A549 (cell line): ENCODE results near the gene COMMD10. TPM values are rescaled to one million over a fixed set of nuclear protein-coding genes. Genes with fewer than 3 reads are reported as not detected.
"Not testable (repeated sequence)": the region's sequence is repeated elsewhere in the genome, so short reads cannot be mapped to it uniquely, and the experiment has no call there.

Experiments
- ATAC-seq, 2 experiments: fragments of 200-7000 bp in 1 of 2; fragments of >200 bp in 1 of 2; cut with Nextera tagmentation in 1 of 2; cut with Tn5 transposase in 1 of 2; 3 replicates each; pipeline versions ENCODE4 v1.8.0 to v1.9.1; 2018 to 2020; ENCODE audit warnings: mild to moderate bottlenecking in 1 of 2, moderate library complexity in 1 of 2
- CTCF ChIA-PET: fragments of 300-600 bp; sonication (Branson Sonifier 250); formaldehyde crosslinking; extraction: SDS; loops from one replicate; lab custom pipeline; 2021; ENCODE audit warnings: antibody characterized with exemption, inconsistent platforms; lab: Yijun Ruan, JAX
- POLR2A ChIA-PET: fragments of 350-600 bp; formaldehyde crosslinking; extraction: SDS; loops from one replicate; lab custom pipeline; 2021; ENCODE audit warnings: antibody characterized with exemption, inconsistent platforms; lab: Yijun Ruan, JAX
- DNase-seq, 2 experiments: peaks; one replicate each; pipeline versions ENCODE4 v3.0.0 to v3.0.0-alpha.2; 2011 to 2016; ENCODE audit warnings: low read depth in 1 of 2, low spot score in 1 of 2
- FAIRE-seq: peaks from 2 replicates; lab custom pipeline; 2011; peaks lifted over from hg19 to GRCh38; lab: Jason Lieb, UNC
- H3K27ac ChIP-seq, 2 experiments: fragments of >200 bp; sonication (Bioruptor Twin); formaldehyde crosslinking; 3 replicates each; pipeline ENCODE4 v1.5.1; 2016 to 2017
- H3K4me1 ChIP-seq: fragments of >200 bp; sonication (Bioruptor Twin); formaldehyde crosslinking; 3 replicates; pipeline ENCODE4 v1.6.1; 2016
- H3K4me2 ChIP-seq: fragments of >200 bp; sonication (Bioruptor Twin); formaldehyde crosslinking; 3 replicates; pipeline ENCODE4 v1.6.1; 2016
- H3K4me3 ChIP-seq: fragments of >200 bp; sonication (Bioruptor Twin); formaldehyde crosslinking; 3 replicates; pipeline ENCODE4 v1.5.1; 2016
- H3K9me3 ChIP-seq: fragments of >200 bp; sonication (Bioruptor Twin); formaldehyde crosslinking; 3 replicates; pipeline ENCODE4 v1.6.1; 2016
- ATOH8 ChIP-seq: fragments of 250-450 bp; sonication (Bioruptor Pico); IDR thresholded peaks from 2 replicates; pipeline ENCODE4 v1.5.0; 2020; ENCODE audit warnings: low read depth, mild to moderate bottlenecking, moderate library complexity
- CBX8 ChIP-seq: fragments of 200-600 bp; sonication (generic); IDR thresholded peaks from 2 replicates; pipeline ENCODE4 v1.6.1; 2016
- CEBPB ChIP-seq, 2 experiments: fragments of >200 bp in 1 of 2; sonication (Bioruptor Twin) in 1 of 2; formaldehyde crosslinking in 1 of 2; IDR thresholded peaks; 2 replicates each; pipeline ENCODE4 v1.6.1; 2012 to 2016
- CHD4 ChIP-seq: fragments of 200-600 bp; sonication (generic); IDR thresholded peaks from 2 replicates; pipeline ENCODE4 v1.6.1; 2016; ENCODE audit warnings: antibody characterized with exemption, mild to moderate bottlenecking, borderline replicate concordance
- E2F6 ChIP-seq: IDR thresholded peaks from 2 replicates; pipeline ENCODE4 v1.6.1; 2012; ENCODE audit warnings: low read depth, borderline replicate concordance
- EHMT2 ChIP-seq: fragments of 200-600 bp; sonication (generic); IDR thresholded peaks from 2 replicates; pipeline ENCODE4 v1.6.1; 2016; ENCODE audit warnings: antibody characterized with exemption, low read depth, mild to moderate bottlenecking, moderate library complexity
- FOSB ChIP-seq: fragments of 250-450 bp; sonication (Bioruptor Pico); IDR thresholded peaks from 2 replicates; pipeline ENCODE4 v1.5.0; 2020; ENCODE audit warnings: mild to moderate bottlenecking, moderate library complexity
- GATA3 ChIP-seq: IDR thresholded peaks from 2 replicates; pipeline ENCODE4 v1.6.1; 2012; ENCODE audit warnings: borderline replicate concordance
- HES2 ChIP-seq: fragments of >200 bp; sonication (Bioruptor Twin); formaldehyde crosslinking; IDR thresholded peaks from 2 replicates; pipeline ENCODE4 v1.6.1; 2016
- HMGXB4 ChIP-seq: fragments of 250-450 bp; sonication (Bioruptor Pico); IDR thresholded peaks from 2 replicates; pipeline ENCODE4 v1.5.0; 2021; ENCODE audit warnings: mild to moderate bottlenecking, moderate library complexity, borderline replicate concordance
- HOXA7 ChIP-seq: fragments of 250-450 bp; sonication (Bioruptor Pico); IDR thresholded peaks from 2 replicates; pipeline ENCODE4 v1.5.0; 2020; ENCODE audit warnings: mild to moderate bottlenecking, moderate library complexity
- HOXB13 ChIP-seq: fragments of 250-450 bp; sonication (Bioruptor Pico); IDR thresholded peaks from 2 replicates; pipeline ENCODE4 v1.5.0; 2020; ENCODE audit warnings: low read depth, mild to moderate bottlenecking, moderate library complexity
- HOXB5 ChIP-seq: fragments of 250-450 bp; sonication (Bioruptor Pico); IDR thresholded peaks from 2 replicates; pipeline ENCODE4 v1.5.0; 2020; ENCODE audit warnings: mild to moderate bottlenecking, moderate library complexity
- MYC ChIP-seq: IDR thresholded peaks from 2 replicates; pipeline ENCODE4 v1.6.1; 2012; ENCODE audit warnings: mild to moderate bottlenecking, inconsistent platforms, low read length, improper control_type of control experiment, borderline replicate concordance
- PHF8 ChIP-seq: fragments of 200-600 bp; sonication (generic); IDR thresholded peaks from 2 replicates; pipeline ENCODE4 v1.6.1; 2016; ENCODE audit warnings: low read depth, mild to moderate bottlenecking, antibody characterized with exemption, moderate library complexity, borderline replicate concordance
- POLR2A ChIP-seq: IDR thresholded peaks from 2 replicates; pipeline ENCODE4 v1.6.1; 2012; ENCODE audit warnings: mild to moderate bottlenecking, low read length
- RAD21 ChIP-seq, 2 experiments: fragments of >200 bp in 1 of 2; sonication (Bioruptor Twin) in 1 of 2; formaldehyde crosslinking in 1 of 2; IDR thresholded peaks in 1 of 2; conservative IDR thresholded peaks in 1 of 2; 2 replicates in 1 of 2; 3 replicates in 1 of 2; pipeline ENCODE4 v1.6.1; 2012 to 2018; ENCODE audit warnings: inconsistent platforms in 1 of 2
- RCOR1 ChIP-seq: fragments of 150-350 bp; IDR thresholded peaks from 2 replicates; pipeline ENCODE4 v1.6.1; 2014; ENCODE audit warnings: antibody characterized with exemption, low read length, low read depth
- TP53 ChIP-seq: fragments of 250-450 bp; sonication (Bioruptor Pico); IDR thresholded peaks from 2 replicates; pipeline ENCODE4 v1.5.0; 2021; ENCODE audit warnings: mild to moderate bottlenecking, moderate library complexity
- USF2 ChIP-seq: fragments of 450-650 bp; IDR thresholded peaks from 2 replicates; pipeline ENCODE4 v1.6.1; 2014; ENCODE audit warnings: antibody characterized with exemption
- ZFP36 ChIP-seq: fragments of 450-650 bp; IDR thresholded peaks from 2 replicates; pipeline ENCODE4 v1.6.1; 2014; ENCODE audit warnings: borderline replicate concordance; ENCODE audit not compliant: partially characterized antibody
- ZNF302 ChIP-seq: fragments of 250-450 bp; sonication (Bioruptor Pico); IDR thresholded peaks from 2 replicates; pipeline ENCODE4 v1.9.0; 2021; ENCODE audit warnings: inconsistent platforms, mild to moderate bottlenecking, moderate library complexity
- WGBS: methylation state at CpG from one replicate; pipeline ENCODE4 v1.1.6; 2017; ENCODE audit errors: missing lambda C conversion rate; 5-methylcytosine and 5-hydroxymethylcytosine counted together
- polyA plus RNA-seq, 4 experiments: library from polyadenylated mRNA; depleted of rRNA in 3 of 4; stranded (reverse); fragments of >200 nt; fragmentation: RNase III in 1 of 4; extraction: RNeasy Plus Mini Kit Qiagen cat#74134 plus additional on column Dnase treatment in 1 of 4; gene quantifications; 2 replicates in 3 of 4; 3 replicates in 1 of 4; pipeline ENCODE4 v1.2.3, GENCODE V29; 2011 to 2017

The COMMD10 gene
- polyA plus RNA-seq, 2 of the 4 experiments (the other 2 are of a cell fraction): 40.2 to 63.9 TPM

- no peak overlapping the region for H3K4me3 ChIP-seq
- CTCF ChIA-PET: interaction anchor here (5.0 kb wide), 1 partner anchor 9 kb away, joined by 30 read pairs; no protein-coding TSS in a partner anchor
- H3K27ac ChIP-seq: no peak overlapping the region
- H3K9me3 ChIP-seq: no peaks in the 10 kb centered on the region
- 70% methylated on average over 5 of the region's 5 CpGs for WGBS
- DNase-seq (no peak), FAIRE-seq (no peak), ATAC-seq (no peak)
- no peak overlapping the region for H3K4me2 ChIP-seq
- no peaks in the 10 kb centered on the region for H3K4me1 ChIP-seq
- POLR2A ChIA-PET: no interaction called here
- TF ChIP-seq POLR2A: no peak
- TF ChIP-seq MYC: no peak
- no peak for TF ChIP-seq TP53 (CRISPR knock-in tag)
- no peak for TF ChIP-seq ZNF302 (CRISPR knock-in tag)
- no peak for TF ChIP-seq CBX8
- no peak for TF ChIP-seq EHMT2
- TF ChIP-seq ZFP36: no peak
- TF ChIP-seq HOXB13 (CRISPR knock-in tag): no peak
These were observed 6.6 kb upstream of the COMMD10 start for GRCh38 chr5:116078199-116078598.

GRCh38 chr5:116084287-116084691 lies 536 bp upstream of the COMMD10 start:
- peaks cover 9% of the 10 kb centered on the region; the same call in 2 of the 3 replicates for H3K4me1 ChIP-seq
- no peaks in the 10 kb centered on the region for H3K9me3 ChIP-seq
- H3K4me3 ChIP-seq: peak overlapping the region; percentile 80
- TF ChIP-seq ATOH8 (CRISPR knock-in tag) (no peak), CHD4 (0 out of 2 replicates have a peak, but pooled peaks have one; percentile 26)
- H3K27ac ChIP-seq: peak overlapping the region; percentile 93 to 99
- DNase-seq (peak; percentile 12 to 19), ATAC-seq (peak in 1 of 2 experiments; percentile 5; a peak in 3 of 6 replicates), FAIRE-seq (no peak)
- 27% methylated on average over 11 of the region's 11 CpGs for WGBS
- peak overlapping the region; percentile 98 for H3K4me2 ChIP-seq
- POLR2A ChIA-PET: interaction anchor here (0.6 to 0.7 kb wide), 2 partner anchors 52 to 432 kb away, joined by 3 to 4 read pairs; partner anchors contain the start of gene ARL14EPL
- CTCF ChIA-PET: interaction anchor here (1.1 kb wide), 1 partner anchor 16 kb away, joined by 3 read pairs; no protein-coding TSS in a partner anchor

GRCh38 chr5:116086309-116086708 lies 1.5 kb downstream of the COMMD10 start:
- peak overlapping the region; percentile 98 for H3K4me2 ChIP-seq
- H3K4me3 ChIP-seq, H3K4me1 ChIP-seq, DNase-seq, H3K9me3 ChIP-seq, POLR2A ChIA-PET, ATAC-seq, H3K27ac ChIP-seq, FAIRE-seq: not testable (repeated sequence)
- CTCF ChIA-PET: interaction anchor here (1.1 to 1.4 kb wide), 3 partner anchors 18 to 471 kb away, joined by 3 to 4 read pairs (median 3); no protein-coding TSS in a partner anchor
- WGBS: 98% methylated on average over 11 of the region's 11 CpGs

- Histone ChIP-seq H3K4me3 (no peak overlapping the region), H3K9me3 (no peaks in the 10 kb centered on the region), H3K4me1 (peaks cover 9% of the 10 kb centered on the region; the same call in 2 of the 3 replicates), H3K4me2 (no peak overlapping the region), H3K27ac (no peak overlapping the region)
- ATAC-seq (no peak), DNase-seq (no peak), FAIRE-seq (no peak)
- ChIA-PET POLR2A (no interaction called here), CTCF (no interaction called here)
- no peak for TF ChIP-seq CEBPB (IDR thresholded peaks at IDR 0.05)
- TF ChIP-seq HOXA7: no peak
- TF ChIP-seq HOXB13 (CRISPR knock-in tag): no peak
- no peak for TF ChIP-seq HOXB5 (CRISPR knock-in tag)
- TF ChIP-seq PHF8: no peak
- no peak for TF ChIP-seq USF2
- TF ChIP-seq HMGXB4 (CRISPR knock-in tag): no peak
- TF ChIP-seq GATA3: no peak
- no peak for TF ChIP-seq ATOH8 (CRISPR knock-in tag)
- no peak for TF ChIP-seq E2F6
- no peak for TF ChIP-seq HES2
- no peak for TF ChIP-seq RAD21 (conservative IDR thresholded peaks at IDR 0.05 in 1 of 2, IDR thresholded peaks at IDR 0.05 in 1 of 2)
- TF ChIP-seq RCOR1: no peak
- TF ChIP-seq FOSB (CRISPR knock-in tag): no peak
These were observed 3.2 kb downstream of the COMMD10 start for GRCh38 chr5:116088062-116088461.
